GM12801 (cell line): ENCODE measurements around the gene TSHZ2.

Experiments used
- CTCF ChIP-seq: IDR thresholded peaks from one replicate; pipeline ENCODE4 v1.5.1; 2011; ENCODE audit warnings: control low read depth; ENCODE audit not compliant: insufficient read length; ENCODE audit errors: extremely low read depth

The TSHZ2 gene

GRCh38 chr20:53258741-53259140, 286.6 kb downstream of the TSHZ2 start:
- TF ChIP-seq CTCF = no peak

- TF ChIP-seq CTCF = no peak
Measured at GRCh38 chr20:53260168-53260567, 288.0 kb downstream of the TSHZ2 start.

GRCh38 chr20:53260591-53260990, 288.4 kb downstream of the TSHZ2 start:
- no peak for TF ChIP-seq CTCF

- TF ChIP-seq CTCF = no peak
Measured at GRCh38 chr20:53262365-53262764, 290.2 kb downstream of the TSHZ2 start.

GRCh38 chr20:53263554-53264438, 291.6 kb downstream of the TSHZ2 start:
- TF ChIP-seq CTCF = no peak

- no peak for TF ChIP-seq CTCF
Measured at GRCh38 chr20:53264604-53265003, 292.4 kb downstream of the TSHZ2 start.

GRCh38 chr20:53265304-53265875, 293.2 kb downstream of the TSHZ2 start:
- no peak for TF ChIP-seq CTCF
